Esophagus squamous epithelium (tissue), 4 donors: ENCODE data around the gene ZEB2.

Experiments used
- POLR2A ChIP-seq, 4 donors: fragments of 450-650 bp; IDR thresholded peaks; one replicate each; pipeline ENCODE4 v1.6.1; 2017; ENCODE audit warnings: antibody characterized with exemption in 4 of 4, mild to moderate bottlenecking in 4 of 4, moderate library complexity in 3 of 4
- TF ChIP-seq, protein P1 (sequence below), 6 experiments: fragments of 450-650 bp in 4 of 6; fragments of 200-600 bp in 2 of 6; sonication (generic) in 2 of 6; IDR thresholded peaks; one replicate each; pipeline ENCODE4 v1.5.1; 2016 to 2019; ENCODE audit warnings: antibody characterized with exemption in 6 of 6, mild to moderate bottlenecking in 4 of 6, moderate library complexity in 4 of 6

GRCh38 chr2:144489315-144489916 is 30.5 kb downstream of the ZEB2 start:
- TF ChIP-seq, protein P1, sequence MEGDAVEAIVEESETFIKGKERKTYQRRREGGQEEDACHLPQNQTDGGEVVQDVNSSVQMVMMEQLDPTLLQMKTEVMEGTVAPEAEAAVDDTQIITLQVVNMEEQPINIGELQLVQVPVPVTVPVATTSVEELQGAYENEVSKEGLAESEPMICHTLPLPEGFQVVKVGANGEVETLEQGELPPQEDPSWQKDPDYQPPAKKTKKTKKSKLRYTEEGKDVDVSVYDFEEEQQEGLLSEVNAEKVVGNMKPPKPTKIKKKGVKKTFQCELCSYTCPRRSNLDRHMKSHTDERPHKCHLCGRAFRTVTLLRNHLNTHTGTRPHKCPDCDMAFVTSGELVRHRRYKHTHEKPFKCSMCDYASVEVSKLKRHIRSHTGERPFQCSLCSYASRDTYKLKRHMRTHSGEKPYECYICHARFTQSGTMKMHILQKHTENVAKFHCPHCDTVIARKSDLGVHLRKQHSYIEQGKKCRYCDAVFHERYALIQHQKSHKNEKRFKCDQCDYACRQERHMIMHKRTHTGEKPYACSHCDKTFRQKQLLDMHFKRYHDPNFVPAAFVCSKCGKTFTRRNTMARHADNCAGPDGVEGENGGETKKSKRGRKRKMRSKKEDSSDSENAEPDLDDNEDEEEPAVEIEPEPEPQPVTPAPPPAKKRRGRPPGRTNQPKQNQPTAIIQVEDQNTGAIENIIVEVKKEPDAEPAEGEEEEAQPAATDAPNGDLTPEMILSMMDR (IDR thresholded peaks at IDR 0.05) = no peak
- no peak for TF ChIP-seq POLR2A (IDR thresholded peaks at IDR 0.05)
